ENCODE measurements around the gene FER1L5. TPM values are rescaled to one million over a fixed set of nuclear protein-coding genes. Genes with fewer than 3 reads are reported as not detected.

The FER1L5 gene
- total RNA-seq, 2 experiments from 2014 or later, result not detected

DNA sequence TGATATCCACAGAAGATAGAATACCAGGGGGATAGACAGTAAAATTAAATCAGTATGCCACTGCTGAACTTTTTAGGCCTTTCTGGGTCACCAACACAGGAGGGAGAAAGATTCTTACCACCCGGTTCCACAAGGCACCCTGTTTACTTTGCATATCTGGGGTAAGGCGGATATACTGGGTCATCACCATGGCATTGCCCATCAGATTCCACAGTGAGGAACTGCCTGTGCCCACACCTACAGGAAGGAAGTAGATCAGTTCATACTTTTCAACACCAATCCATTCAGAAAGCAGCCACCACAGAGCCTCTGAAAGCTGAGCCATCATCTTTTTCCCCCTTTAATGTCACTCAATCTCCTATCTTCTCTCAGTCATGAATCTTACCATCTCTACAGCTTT, 95.3 kb downstream of the FER1L5 start:
- Mint-ChIP-seq H3K9me3 (no peaks in the 10 kb centered on the region), H3K27me3 (no peaks in the 10 kb centered on the region), H3K36me3 (ENCODE audit: low read depth) (peaks cover 12% of the 10 kb centered on the region), H3K4me1 (ENCODE audit: low read depth) (peaks cover 29% of the 10 kb centered on the region), H3K27ac (peak overlapping the region; percentile 39), H3K4me3 (peak overlapping the region; percentile 4)
- no peak for ATAC-seq
- TF ChIP-seq, protein P1, sequence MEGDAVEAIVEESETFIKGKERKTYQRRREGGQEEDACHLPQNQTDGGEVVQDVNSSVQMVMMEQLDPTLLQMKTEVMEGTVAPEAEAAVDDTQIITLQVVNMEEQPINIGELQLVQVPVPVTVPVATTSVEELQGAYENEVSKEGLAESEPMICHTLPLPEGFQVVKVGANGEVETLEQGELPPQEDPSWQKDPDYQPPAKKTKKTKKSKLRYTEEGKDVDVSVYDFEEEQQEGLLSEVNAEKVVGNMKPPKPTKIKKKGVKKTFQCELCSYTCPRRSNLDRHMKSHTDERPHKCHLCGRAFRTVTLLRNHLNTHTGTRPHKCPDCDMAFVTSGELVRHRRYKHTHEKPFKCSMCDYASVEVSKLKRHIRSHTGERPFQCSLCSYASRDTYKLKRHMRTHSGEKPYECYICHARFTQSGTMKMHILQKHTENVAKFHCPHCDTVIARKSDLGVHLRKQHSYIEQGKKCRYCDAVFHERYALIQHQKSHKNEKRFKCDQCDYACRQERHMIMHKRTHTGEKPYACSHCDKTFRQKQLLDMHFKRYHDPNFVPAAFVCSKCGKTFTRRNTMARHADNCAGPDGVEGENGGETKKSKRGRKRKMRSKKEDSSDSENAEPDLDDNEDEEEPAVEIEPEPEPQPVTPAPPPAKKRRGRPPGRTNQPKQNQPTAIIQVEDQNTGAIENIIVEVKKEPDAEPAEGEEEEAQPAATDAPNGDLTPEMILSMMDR (IDR thresholded peaks at IDR 0.05), result no peak
- POLR2A ChIA-PET, result no interaction called here
- CTCF ChIA-PET, result interaction anchor here (1.6 to 5.0 kb wide), 2 partner anchors 24 to 184 kb away, joined by 6 to 33 read pairs; partner anchors contain the start of gene CNNM4
- DNase-seq, result no peak
- intact Hi-C loops (cut with micrococcal nuclease), result no loop called here

DNA sequence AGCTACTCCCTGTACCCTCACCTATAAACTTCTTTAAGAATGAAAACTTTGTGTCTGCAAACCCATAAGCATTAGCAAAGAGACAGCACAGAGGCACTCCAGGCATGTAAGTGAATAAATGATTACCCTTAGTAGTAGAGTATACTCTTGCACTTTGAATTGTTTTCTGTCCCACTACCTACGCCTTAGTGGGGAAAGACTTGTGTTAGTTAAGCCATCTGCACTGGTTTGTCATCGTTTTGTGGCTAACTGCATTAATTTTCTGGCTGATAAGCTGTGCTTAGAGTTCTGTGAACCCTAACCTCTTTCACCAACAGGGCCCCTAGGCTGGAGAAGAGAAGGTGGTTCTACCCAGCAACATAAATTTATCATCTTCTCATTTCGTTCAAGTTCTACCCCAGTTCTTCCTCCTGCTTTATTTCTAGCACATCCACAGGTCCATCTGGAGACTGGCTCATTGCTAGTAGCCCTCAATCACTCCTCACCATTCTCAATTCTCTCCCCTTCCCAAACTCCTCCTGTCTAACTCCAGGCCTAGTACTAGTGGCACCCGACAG, 96.6 kb downstream of the FER1L5 start:
- ATAC-seq, result no peak
- ChIA-PET CTCF (interaction anchor here (1.6 to 5.0 kb wide), 2 partner anchors 23 to 185 kb away, joined by 6 to 33 read pairs; partner anchors contain the start of gene CNNM4), POLR2A (interaction anchor here (0.7 to 1.4 kb wide), 3 partner anchors 12 to 23 kb away, joined by 3 to 4 read pairs (median 3); no protein-coding TSS in a partner anchor)
- peak overlapping the region; percentile 87 for H3K27ac Mint-ChIP-seq
- peak overlapping the region; percentile 99 for H3K4me3 Mint-ChIP-seq
- intact Hi-C loops (cut with micrococcal nuclease), result no loop called here
- H3K36me3 Mint-ChIP-seq (ENCODE audit: low read depth), result peaks cover 5% of the 10 kb centered on the region
- no peaks in the 10 kb centered on the region for H3K9me3 Mint-ChIP-seq
- no peak for DNase-seq
- TF ChIP-seq, protein P1 (IDR thresholded peaks at IDR 0.05), result no peak
- H3K4me1 Mint-ChIP-seq (ENCODE audit: low read depth), result peaks cover 30% of the 10 kb centered on the region
- no peaks in the 10 kb centered on the region for H3K27me3 Mint-ChIP-seq

DNA sequence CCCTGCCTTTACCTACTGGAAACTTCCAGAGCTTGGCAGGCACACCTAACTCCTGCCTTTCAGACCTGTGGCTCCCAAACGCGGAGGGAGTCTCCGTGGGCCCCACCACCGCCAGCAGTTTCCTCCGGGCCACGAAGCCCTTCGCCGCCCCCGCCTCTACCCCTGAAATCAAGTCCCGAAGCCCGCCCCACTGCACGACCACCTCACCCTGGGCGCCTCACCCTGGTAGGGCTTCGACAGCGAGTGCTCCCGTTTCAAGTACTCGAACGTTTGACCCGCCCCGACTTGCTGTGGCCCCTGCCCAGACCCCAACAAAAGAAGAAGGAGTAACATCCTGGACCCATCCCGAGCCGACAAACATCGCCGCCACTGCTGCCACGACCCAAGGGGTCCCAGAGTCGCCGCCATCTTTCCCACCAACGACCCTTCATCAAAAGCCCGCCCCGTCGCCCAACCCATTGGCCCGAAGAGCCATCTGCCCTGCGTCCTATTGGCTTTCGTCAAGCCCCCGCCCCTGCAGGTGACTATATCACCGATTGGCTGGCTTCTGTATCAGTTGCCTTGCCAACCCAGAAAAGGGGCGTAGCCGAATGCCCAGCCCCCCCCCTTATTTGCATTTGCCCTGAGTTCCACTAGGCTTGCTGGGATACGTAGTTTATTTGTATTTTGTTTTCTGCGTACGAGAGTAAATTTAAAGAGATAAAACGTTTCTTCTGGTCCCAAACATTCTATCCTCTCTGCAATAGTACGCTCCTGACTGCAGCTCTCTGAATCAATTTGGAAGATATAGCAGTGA, 97.3 kb downstream of the FER1L5 start, which contains the start of gene LMAN2L:
Gene LMAN2L, minus strand, starts transcription at position 432 of the 796 bp plus-strand sequence. Its CDS starts 24 bp downstream, at position 408.
- Mint-ChIP-seq H3K9me3 (no peaks in the 10 kb centered on the region), H3K4me3 (peak within 1 kb of the TSS; percentile 99), H3K27me3 (no peaks in the 10 kb centered on the region), H3K27ac (peak within 1 kb of the TSS; percentile 87), H3K4me1 (ENCODE audit: low read depth) (peaks cover 30% of the 10 kb centered on the region), H3K36me3 (ENCODE audit: low read depth) (peaks cover 3% of the 10 kb centered on the region)
- CTCF ChIA-PET, result interaction anchor here (0.9 to 5.0 kb wide), 4 partner anchors 22 to 186 kb away, joined by 3 to 33 read pairs (median 4); partner anchors contain the start of gene CNNM4
- DNase-seq (peak; percentile 100), ATAC-seq (peak; percentile 100)
- intact Hi-C loops (cut with micrococcal nuclease), result no loop called here
- TF ChIP-seq, protein P1 (IDR thresholded peaks at IDR 0.05), result no peak
- POLR2A ChIA-PET, result interaction anchor here (1.4 kb wide), 1 partner anchor 22 kb away, joined by 4 read pairs; no protein-coding TSS in a partner anchor

DNA sequence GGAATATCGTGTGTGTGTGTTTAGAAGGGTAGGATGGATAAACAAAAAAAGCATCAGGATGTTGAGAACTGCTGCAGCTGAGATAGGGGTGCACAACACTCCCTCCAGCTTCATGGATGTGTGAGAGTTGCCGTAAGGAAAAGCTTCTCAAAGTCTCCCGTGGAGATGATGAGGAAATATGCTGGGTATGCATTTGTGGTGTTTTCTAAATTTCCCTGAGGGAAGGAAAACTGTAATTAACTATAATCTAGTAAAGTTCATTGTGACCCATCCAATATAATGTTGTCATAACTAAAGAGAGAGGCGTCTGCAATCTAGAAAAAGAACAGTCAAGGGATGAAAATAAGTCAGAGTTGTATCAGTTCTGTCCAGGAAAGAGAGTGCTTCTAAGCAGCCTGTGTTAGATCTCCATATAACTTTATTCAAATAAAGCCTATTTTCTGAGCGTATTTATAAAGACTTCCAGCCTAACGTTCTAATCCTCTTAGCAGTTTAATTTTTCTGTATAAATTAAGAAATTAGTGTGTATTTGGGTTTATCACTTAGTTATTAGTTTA, 104.6 kb downstream of the FER1L5 start:
- CTCF ChIA-PET, result no interaction called here
- H3K27ac Mint-ChIP-seq, result no peak overlapping the region
- H3K4me1 Mint-ChIP-seq (ENCODE audit: low read depth), result peaks cover 3% of the 10 kb centered on the region
- H3K36me3 Mint-ChIP-seq (ENCODE audit: low read depth), result no peaks in the 10 kb centered on the region
- no peak overlapping the region for H3K4me3 Mint-ChIP-seq
- intact Hi-C loops (cut with micrococcal nuclease), result no loop called here
- ATAC-seq (no peak), DNase-seq (no peak)
- POLR2A ChIA-PET, result no interaction called here
- H3K27me3 Mint-ChIP-seq, result peaks cover 2% of the 10 kb centered on the region
- no peaks in the 10 kb centered on the region for H3K9me3 Mint-ChIP-seq
- TF ChIP-seq, protein P1 (IDR thresholded peaks at IDR 0.05), result no peak

Data from activated CD8-positive, alpha-beta T cell treated with anti-CD3 and anti-CD28 coated beads for 36 hours (primary cell).